Mesendoderm (in vitro differentiated cells): ENCODE measurements around the gene NLGN1.

Experiments used
- DNase-seq: peaks from one replicate; pipeline ENCODE4 v3.0.0; 2013
- H2AK5ac ChIP-seq: 2 replicates; pipeline ENCODE4 v1.6.1; 2013; ENCODE audit warnings: low read length, inconsistent platforms
- H2BK120ac ChIP-seq: 2 replicates; pipeline ENCODE4 v1.6.1; 2013; ENCODE audit warnings: low read depth, mild to moderate bottlenecking, low read length, moderate library complexity, mixed read lengths
- H2BK15ac ChIP-seq: replicated peaks from 2 replicates; pipeline ENCODE4 v1.6.1; 2013; ENCODE audit warnings: low read depth, mild to moderate bottlenecking, moderate library complexity
- H2BK5ac ChIP-seq: 2 replicates; pipeline ENCODE4 v1.6.1; 2013; ENCODE audit warnings: low read length, inconsistent platforms
- H3K18ac ChIP-seq: 2 replicates; pipeline ENCODE4 v1.6.1; 2013; ENCODE audit warnings: mild to moderate bottlenecking, low read length, mixed read lengths
- H3K23ac ChIP-seq: one replicate; pipeline ENCODE4 v1.6.1; 2013; ENCODE audit warnings: low read length
- H3K27ac ChIP-seq: 2 replicates; pipeline ENCODE4 v1.5.1; 2013; ENCODE audit warnings: low read depth, mild to moderate bottlenecking, inconsistent platforms, low read length, moderate library complexity
- H3K27me3 ChIP-seq: 2 replicates; pipeline ENCODE4 v1.6.1; 2013; ENCODE audit warnings: low read length, control low read depth, mild to moderate bottlenecking, inconsistent platforms; ENCODE audit not compliant: insufficient read depth, poor library complexity
- H3K36me3 ChIP-seq: 2 replicates; pipeline ENCODE4 v1.6.1; 2013; ENCODE audit warnings: low read length, inconsistent platforms; ENCODE audit not compliant: control insufficient read depth, insufficient read depth
- H3K4ac ChIP-seq: one replicate; pipeline ENCODE4 v1.6.1; 2013; ENCODE audit warnings: low read depth, mild to moderate bottlenecking, low read length, moderate library complexity
- H3K4me1 ChIP-seq: 2 replicates; pipeline ENCODE4 v1.6.1; 2013; ENCODE audit warnings: low read depth, low read length, inconsistent platforms; ENCODE audit not compliant: control insufficient read depth
- H3K4me2 ChIP-seq: 2 replicates; pipeline ENCODE4 v1.6.1; 2013; ENCODE audit warnings: low read length
- H3K4me3 ChIP-seq: 2 replicates; pipeline ENCODE4 v1.5.1; 2013; ENCODE audit warnings: mild to moderate bottlenecking, low read length
- H3K56ac ChIP-seq: one replicate; pipeline ENCODE4 v1.6.1; 2013; ENCODE audit warnings: low read length
- H3K79me1 ChIP-seq: 2 replicates; pipeline ENCODE4 v1.6.1; 2013; ENCODE audit warnings: low read length, inconsistent platforms
- H3K79me2 ChIP-seq: 2 replicates; pipeline ENCODE4 v1.6.1; 2013; ENCODE audit warnings: mild to moderate bottlenecking, low read length; ENCODE audit not compliant: control insufficient read depth, insufficient read depth
- H3K9ac ChIP-seq: 2 replicates; pipeline ENCODE4 v1.6.1; 2013; ENCODE audit warnings: low read length, inconsistent platforms
- H4K5ac ChIP-seq: one replicate; pipeline ENCODE4 v1.6.1; 2013; ENCODE audit warnings: low read length
- H4K8ac ChIP-seq: one replicate; pipeline ENCODE4 v1.6.1; 2013; ENCODE audit warnings: low read depth, mild to moderate bottlenecking, control low read depth, low read length, moderate library complexity
- WGBS: extraction: QIAGEN DNeasy Blood & Tissue Kit; methylation state at CpG from one replicate; pipeline ENCODE4 v1.1.7; 2013; ENCODE audit warnings: low lambda C conversion rate, missing lambda C conversion rate; ENCODE audit not compliant: insufficient coverage; ENCODE audit errors: extremely low coverage; 5-methylcytosine and 5-hydroxymethylcytosine counted together

NLGN1 gene

GRCh38 chr3:174198199-174198598 is 800.7 kb downstream of the NLGN1 start:
- H3K36me3 ChIP-seq: no peaks in the 10 kb centered on the region
- no peaks in the 10 kb centered on the region for H3K79me1 ChIP-seq
- H3K27me3 ChIP-seq: no peaks in the 10 kb centered on the region
- no peak overlapping the region for H3K4me2 ChIP-seq
- WGBS: no CpG with 5 or more reads among the region's 1 CpG
- H4K5ac ChIP-seq: no peak overlapping the region
- H2BK5ac ChIP-seq: no peak overlapping the region
- no peak for DNase-seq
- no peak overlapping the region for H3K23ac ChIP-seq
- no peak overlapping the region for H3K4me3 ChIP-seq
- no peak overlapping the region for H3K18ac ChIP-seq
- H3K27ac ChIP-seq: no peak overlapping the region
- no peaks in the 10 kb centered on the region for H3K79me2 ChIP-seq
- no peaks in the 10 kb centered on the region for H3K4me1 ChIP-seq
- H3K9ac ChIP-seq: no peak overlapping the region
- no peak overlapping the region for H2BK120ac ChIP-seq
- no peak overlapping the region for H3K56ac ChIP-seq
- H3K4ac ChIP-seq: no peak overlapping the region
- no peak overlapping the region for H4K8ac ChIP-seq
- no peak overlapping the region for H2BK15ac ChIP-seq
- no peak overlapping the region for H2AK5ac ChIP-seq

- Histone ChIP-seq H3K27ac (no peak overlapping the region), H3K4me1 (no peaks in the 10 kb centered on the region), H2BK15ac (no peak overlapping the region), H3K36me3 (no peaks in the 10 kb centered on the region), H3K23ac (no peak overlapping the region), H3K79me2 (no peaks in the 10 kb centered on the region), H4K8ac (no peak overlapping the region), H3K4ac (no peak overlapping the region), H2BK5ac (no peak overlapping the region), H3K9ac (no peak overlapping the region), H3K4me2 (no peak overlapping the region), H3K4me3 (no peak overlapping the region), H3K18ac (no peak overlapping the region), H3K56ac (no peak overlapping the region), H2AK5ac (no peak overlapping the region), H3K79me1 (no peaks in the 10 kb centered on the region), H4K5ac (no peak overlapping the region), H2BK120ac (peak overlapping the region; percentile 45), H3K27me3 (no peaks in the 10 kb centered on the region)
- WGBS: no CpG with 5 or more reads among the region's 1 CpG
- no peak for DNase-seq
These were observed 802.2 kb downstream of the NLGN1 start for GRCh38 chr3:174199696-174200095.

DNA sequence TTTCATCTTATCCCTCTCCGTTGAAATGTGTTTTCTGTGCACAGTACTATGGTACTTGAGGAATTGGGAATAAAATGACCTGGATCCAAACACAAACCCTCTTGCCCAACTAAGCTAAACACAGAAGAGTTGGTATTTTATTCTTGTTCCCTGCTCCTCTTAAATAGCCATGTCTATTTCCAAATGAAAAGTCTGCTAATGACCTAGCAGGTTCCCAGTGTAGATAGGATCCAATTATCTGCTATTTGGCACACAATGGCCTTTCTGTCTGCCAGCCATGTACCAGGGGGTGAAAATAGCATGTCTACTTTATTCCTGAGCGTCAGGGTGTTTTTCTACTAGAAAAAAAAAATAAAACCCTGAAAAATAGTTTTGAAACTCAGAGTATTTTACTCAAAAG is 804.6 kb downstream of the NLGN1 start:
- no peak overlapping the region for H3K23ac ChIP-seq
- no peak overlapping the region for H4K5ac ChIP-seq
- H3K79me1 ChIP-seq: no peaks in the 10 kb centered on the region
- H3K4ac ChIP-seq: no peak overlapping the region
- H3K79me2 ChIP-seq: no peaks in the 10 kb centered on the region
- no CpG with 5 or more reads among the region's 2 CpGs for WGBS
- no peak overlapping the region for H3K4me2 ChIP-seq
- no peaks in the 10 kb centered on the region for H3K4me1 ChIP-seq
- no peak overlapping the region for H3K56ac ChIP-seq
- no peaks in the 10 kb centered on the region for H3K27me3 ChIP-seq
- DNase-seq: no peak
- H3K9ac ChIP-seq: no peak overlapping the region
- H2AK5ac ChIP-seq: no peak overlapping the region
- H2BK15ac ChIP-seq: no peak overlapping the region
- H2BK5ac ChIP-seq: no peak overlapping the region
- H3K18ac ChIP-seq: no peak overlapping the region
- no peak overlapping the region for H4K8ac ChIP-seq
- H2BK120ac ChIP-seq: no peak overlapping the region
- no peaks in the 10 kb centered on the region for H3K36me3 ChIP-seq
- no peak overlapping the region for H3K27ac ChIP-seq
- H3K4me3 ChIP-seq: no peak overlapping the region

- Histone ChIP-seq H3K36me3 (no peaks in the 10 kb centered on the region), H3K4ac (no peak overlapping the region), H3K4me1 (no peaks in the 10 kb centered on the region), H2AK5ac (no peak overlapping the region), H3K79me1 (no peaks in the 10 kb centered on the region), H3K56ac (no peak overlapping the region), H2BK15ac (no peak overlapping the region), H2BK120ac (no peak overlapping the region), H3K4me2 (no peak overlapping the region), H3K4me3 (no peak overlapping the region), H2BK5ac (no peak overlapping the region), H3K9ac (no peak overlapping the region), H4K8ac (no peak overlapping the region), H3K18ac (no peak overlapping the region), H3K79me2 (no peaks in the 10 kb centered on the region), H3K23ac (no peak overlapping the region), H4K5ac (no peak overlapping the region), H3K27me3 (no peaks in the 10 kb centered on the region), H3K27ac (no peak overlapping the region)
- DNase-seq: no peak
- no CpG with 5 or more reads among the region's 1 CpG for WGBS
These were observed 805.0 kb downstream of the NLGN1 start for GRCh38 chr3:174202561-174202960.

GRCh38 chr3:174204765-174205164 is 807.2 kb downstream of the NLGN1 start:
- Histone ChIP-seq H3K56ac (no peak overlapping the region), H3K27ac (no peak overlapping the region), H3K27me3 (no peaks in the 10 kb centered on the region), H2BK5ac (no peak overlapping the region), H3K4me3 (no peak overlapping the region), H4K8ac (no peak overlapping the region), H3K79me2 (no peaks in the 10 kb centered on the region), H3K4me2 (no peak overlapping the region), H2BK15ac (no peak overlapping the region), H3K23ac (no peak overlapping the region), H3K4ac (no peak overlapping the region), H2BK120ac (no peak overlapping the region), H4K5ac (no peak overlapping the region), H2AK5ac (no peak overlapping the region), H3K9ac (no peak overlapping the region), H3K36me3 (no peaks in the 10 kb centered on the region), H3K79me1 (no peaks in the 10 kb centered on the region), H3K18ac (no peak overlapping the region), H3K4me1 (no peaks in the 10 kb centered on the region)
- no CpG with 5 or more reads among the region's 1 CpG for WGBS
- no peak for DNase-seq

DNA sequence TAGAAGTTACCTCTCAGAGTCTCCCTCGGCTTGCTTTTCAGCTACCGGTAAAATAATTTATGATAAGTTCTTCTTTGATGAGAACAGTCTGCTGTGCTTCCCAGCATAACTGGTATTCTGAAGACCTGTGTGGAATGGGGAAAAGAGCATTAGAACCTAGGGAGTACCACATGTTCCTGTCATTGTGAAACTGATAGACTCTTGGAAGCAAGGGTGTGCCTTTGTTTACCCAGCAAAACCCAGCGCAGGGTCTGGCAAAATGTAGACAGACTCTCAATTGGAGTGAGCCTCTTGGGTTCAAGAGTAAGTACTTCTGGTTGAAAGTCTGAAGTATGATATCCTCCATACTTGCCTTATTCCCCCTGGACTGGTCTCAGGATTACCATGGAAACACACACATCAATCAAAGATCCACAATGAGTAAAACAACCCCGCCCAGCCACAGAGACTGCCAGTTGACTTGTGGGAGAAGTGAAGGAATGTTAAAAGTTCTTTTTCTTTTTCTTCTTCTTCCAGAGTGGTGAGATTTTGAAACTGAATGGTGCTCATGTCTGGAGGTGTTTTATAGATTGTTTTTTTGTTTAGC is 809.2 kb downstream of the NLGN1 start:
- Histone ChIP-seq H2BK120ac (no peak overlapping the region), H4K8ac (no peak overlapping the region), H3K23ac (peak overlapping the region; percentile 37), H3K4me1 (no peaks in the 10 kb centered on the region), H3K36me3 (no peaks in the 10 kb centered on the region), H3K79me2 (no peaks in the 10 kb centered on the region), H2BK5ac (no peak overlapping the region), H3K9ac (no peak overlapping the region), H3K27ac (no peak overlapping the region), H2BK15ac (no peak overlapping the region), H3K79me1 (no peaks in the 10 kb centered on the region), H2AK5ac (no peak overlapping the region), H3K18ac (no peak overlapping the region), H3K4me3 (no peak overlapping the region), H4K5ac (no peak overlapping the region), H3K4me2 (no peak overlapping the region), H3K4ac (no peak overlapping the region), H3K27me3 (no peaks in the 10 kb centered on the region), H3K56ac (no peak overlapping the region)
- DNase-seq: peak; percentile 5
- WGBS: no CpG with 5 or more reads among the region's 4 CpGs
